Tongue (tissue), 2 donors: Measurements from ENCODE around the gene TASP1. TPM values are rescaled to one million over a fixed set of nuclear protein-coding genes. Genes with fewer than 3 reads are reported as not detected.
"Not testable (repeated sequence)": the region's sequence is repeated elsewhere in the genome, so short reads cannot be mapped to it uniquely, and the experiment has no call there.

ENCODE experiments used
- DNase-seq: peaks from one replicate; pipeline ENCODE4 v3.0.0-alpha.2; 2015
- total RNA-seq: library from RNA; depleted of rRNA; stranded (reverse); fragments of >200 nt; gene quantifications from one replicate; pipeline ENCODE4 v1.2.3, GENCODE V29; 2014

Gene TASP1
- total RNA-seq, 1 donor from 2014 or later = 19.5 TPM

- DNase-seq = no peak
These were observed 241.9 kb downstream of the TASP1 start for GRCh38 chr20:13396826-13397225.

- DNase-seq = peak; percentile 11
These were observed 242.7 kb downstream of the TASP1 start for GRCh38 chr20:13396022-13396421.

GRCh38 chr20:13395232-13395631 lies 243.5 kb downstream of the TASP1 start:
- no peak for DNase-seq

DNA sequence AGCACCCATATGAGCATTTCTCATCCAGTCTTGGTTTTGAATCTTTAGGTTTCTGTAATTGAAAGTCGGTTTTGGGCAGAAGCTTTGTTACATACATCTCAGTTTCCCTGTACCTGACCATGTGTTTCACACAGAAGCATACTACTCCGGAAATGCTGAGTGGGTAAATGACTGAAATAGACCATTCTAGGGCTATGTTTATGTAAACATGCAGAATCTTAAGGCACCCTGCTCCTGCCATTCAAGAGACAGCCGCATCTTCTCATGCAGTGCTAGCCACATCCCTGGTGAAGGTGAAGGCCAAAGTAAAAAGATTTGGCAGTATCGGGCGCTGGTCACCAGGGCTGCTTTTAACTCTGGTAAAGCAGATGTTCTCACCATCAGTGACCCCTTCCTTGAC lies 246.3 kb downstream of the TASP1 start:
- DNase-seq = no peak

- no peak for DNase-seq
These were observed 249.6 kb downstream of the TASP1 start for GRCh38 chr20:13389115-13389514.

DNA sequence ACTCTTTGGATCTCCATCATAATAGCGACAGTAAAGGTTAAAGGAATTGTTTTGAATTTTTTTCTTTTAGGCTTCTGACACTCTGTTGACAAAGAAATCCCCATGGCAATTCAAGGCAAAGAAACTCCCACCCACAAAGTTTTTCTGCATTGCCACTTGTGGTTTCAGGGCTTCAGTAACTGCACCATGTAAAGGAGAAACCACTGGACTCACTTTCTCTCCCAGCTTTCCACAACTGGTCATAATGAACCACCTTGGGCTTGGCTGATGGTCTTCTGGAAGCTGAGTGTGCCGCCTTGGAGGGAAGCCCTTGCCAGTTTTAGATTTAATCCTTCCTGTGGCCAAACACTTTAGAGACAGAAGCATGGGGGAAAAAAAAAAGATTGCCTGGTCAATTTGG lies 254.6 kb downstream of the TASP1 start:
- no peak for DNase-seq

DNA sequence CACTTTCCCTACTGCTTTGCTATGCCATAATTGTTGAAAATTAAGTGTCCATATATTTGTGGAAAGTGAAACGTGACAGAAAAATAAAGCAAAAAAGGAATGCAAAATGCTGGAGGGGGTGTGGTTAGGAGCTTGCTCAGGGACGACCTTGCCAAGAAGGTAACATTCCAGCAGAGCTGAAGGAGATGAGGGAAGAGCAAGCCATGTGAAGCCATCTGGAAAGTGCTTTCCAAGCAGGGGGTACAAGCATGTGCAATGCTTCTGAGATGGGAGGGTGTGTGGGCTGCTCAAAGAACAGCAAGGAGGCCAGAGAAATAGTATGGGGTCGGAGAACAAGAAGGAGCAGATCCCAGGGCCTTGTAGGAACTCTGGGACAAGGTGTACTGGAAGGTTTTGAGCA lies 255.9 kb downstream of the TASP1 start:
- DNase-seq = no peak

GRCh38 chr20:13380497-13381229 lies 258.1 kb downstream of the TASP1 start:
- DNase-seq = not testable (repeated sequence)

- DNase-seq = no peak
These were observed 265.3 kb downstream of the TASP1 start for GRCh38 chr20:13373400-13373799.

- no peak for DNase-seq
These were observed 274.2 kb downstream of the TASP1 start for GRCh38 chr20:13364278-13365170.

GRCh38 chr20:13363473-13363872 lies 275.3 kb downstream of the TASP1 start:
- no peak for DNase-seq

DNA sequence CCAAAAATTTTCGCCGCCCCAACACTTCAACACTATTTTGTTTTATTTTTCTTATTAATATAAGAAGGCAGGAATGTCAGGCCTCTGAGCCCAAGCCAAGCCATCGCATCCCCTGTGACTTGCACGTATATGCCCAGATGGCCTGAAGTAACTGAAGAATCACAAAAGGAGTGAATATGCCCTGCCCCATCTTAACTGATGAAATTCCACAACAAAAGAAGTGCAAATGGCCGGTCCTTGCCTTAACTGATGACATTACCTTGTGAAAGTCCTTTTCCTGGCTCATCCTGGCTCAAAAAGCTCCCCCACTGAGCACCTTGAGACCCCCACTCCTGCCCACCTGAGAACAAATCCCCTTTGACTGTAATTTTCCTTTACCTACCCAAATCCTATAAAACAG lies 276.6 kb downstream of the TASP1 start:
- DNase-seq = not testable (repeated sequence)

- not testable (repeated sequence) for DNase-seq
These were observed 279.8 kb downstream of the TASP1 start for GRCh38 chr20:13358936-13359335.

DNA sequence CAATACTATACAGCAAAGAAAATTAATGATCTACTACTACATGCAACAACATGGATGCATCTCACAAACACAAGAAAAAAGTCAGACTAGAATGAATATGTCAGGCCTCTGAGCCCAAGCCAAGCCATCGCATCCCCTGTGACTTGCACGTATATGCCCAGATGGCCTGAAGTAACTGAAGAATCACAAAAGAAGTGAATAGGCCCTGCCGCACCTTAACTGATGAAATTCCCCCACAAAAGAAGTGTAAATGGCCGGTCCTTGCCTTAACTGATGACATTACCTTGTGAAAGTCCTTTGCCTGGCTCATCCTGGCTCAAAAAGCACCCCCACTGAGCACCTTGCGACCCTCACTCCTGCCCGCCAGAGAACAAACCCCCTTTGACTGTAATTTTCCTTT lies 280.9 kb downstream of the TASP1 start:
- DNase-seq = not testable (repeated sequence)

DNA sequence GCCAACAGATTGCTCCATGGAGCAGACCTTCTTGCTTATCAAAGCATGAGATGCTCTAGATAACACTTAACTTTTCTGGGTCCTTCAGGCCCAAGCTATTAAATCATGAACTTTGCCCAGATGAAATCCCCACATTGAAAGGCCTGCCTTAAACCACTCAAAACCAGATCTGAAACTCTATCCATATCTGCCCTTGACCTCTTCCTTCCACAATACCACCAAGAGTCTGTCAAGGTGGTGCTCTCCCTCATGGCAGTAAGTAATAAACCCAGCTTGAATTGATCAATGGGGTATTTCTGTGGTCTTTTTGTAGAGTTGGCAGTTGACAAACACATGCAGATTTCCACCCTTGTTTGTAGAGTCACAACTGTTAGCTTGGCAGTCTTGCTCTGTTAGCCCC lies 282.1 kb downstream of the TASP1 start:
- DNase-seq = no peak

GRCh38 chr20:13355941-13356486 lies 282.7 kb downstream of the TASP1 start:
- no peak for DNase-seq

- peak; percentile 23 for DNase-seq
These were observed 283.3 kb downstream of the TASP1 start for GRCh38 chr20:13355411-13355810.

DNA sequence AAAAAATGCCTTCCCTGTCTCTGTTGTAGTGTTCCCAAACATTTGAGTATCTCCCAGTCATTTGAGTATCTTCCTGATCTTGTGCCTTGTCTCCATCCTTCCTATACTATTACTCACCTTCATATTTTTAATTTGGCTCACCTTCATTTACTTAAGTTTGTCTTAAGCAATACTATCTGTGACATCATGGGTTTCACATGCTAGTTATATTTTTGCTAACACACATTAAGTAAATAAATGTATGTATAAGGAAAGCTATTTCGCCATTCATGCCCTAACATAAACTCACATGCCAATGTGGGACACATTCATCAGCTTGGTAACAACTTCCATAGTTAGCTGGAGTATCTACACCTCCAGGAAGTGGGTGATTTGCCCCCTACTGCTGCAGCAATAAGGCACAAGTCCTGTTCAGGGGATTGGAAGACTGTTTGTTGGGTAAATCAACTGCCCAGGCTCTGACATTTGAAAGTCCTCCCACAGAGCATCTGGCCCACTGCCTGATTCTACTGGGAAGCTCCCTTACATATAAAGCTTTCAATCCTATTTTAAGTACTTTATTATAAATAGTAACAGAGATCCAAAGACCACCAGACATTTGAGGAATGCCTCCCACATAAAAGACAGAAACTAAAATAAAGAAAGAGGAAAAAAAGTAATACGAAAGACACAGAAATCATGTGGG lies 285.3 kb downstream of the TASP1 start:
- no peak for DNase-seq

DNA sequence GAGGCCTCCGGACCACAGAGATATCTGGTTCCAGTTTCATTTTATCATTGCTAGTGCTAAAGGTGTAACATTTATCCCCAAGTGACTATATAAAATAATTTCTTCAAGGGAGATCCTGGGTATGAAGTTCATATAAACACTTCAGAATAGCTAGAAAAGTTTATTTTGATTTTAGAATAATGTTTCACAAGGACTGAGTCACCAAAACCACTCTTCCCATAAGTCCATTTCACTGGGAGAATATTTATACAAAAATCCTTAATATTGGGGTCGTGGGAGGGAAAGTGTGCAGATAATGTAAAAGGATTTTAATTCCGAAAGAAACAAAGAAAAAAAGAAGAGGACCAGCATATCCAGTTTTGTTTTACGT lies 289.5 kb downstream of the TASP1 start:
- no peak for DNase-seq

- peak; percentile 40 for DNase-seq
These were observed 290.2 kb downstream of the TASP1 start for GRCh38 chr20:13348311-13349234.

- peak; percentile 15 for DNase-seq
These were observed 294.1 kb downstream of the TASP1 start for GRCh38 chr20:13344671-13345070.
